ENCODE results near the gene P3H1. TPM values are rescaled to one million over a fixed set of nuclear protein-coding genes. Genes with fewer than 3 reads are reported as not detected.

P3H1 gene
- total RNA-seq, 1 experiment from 2014 or later: 32.9 TPM

DNA sequence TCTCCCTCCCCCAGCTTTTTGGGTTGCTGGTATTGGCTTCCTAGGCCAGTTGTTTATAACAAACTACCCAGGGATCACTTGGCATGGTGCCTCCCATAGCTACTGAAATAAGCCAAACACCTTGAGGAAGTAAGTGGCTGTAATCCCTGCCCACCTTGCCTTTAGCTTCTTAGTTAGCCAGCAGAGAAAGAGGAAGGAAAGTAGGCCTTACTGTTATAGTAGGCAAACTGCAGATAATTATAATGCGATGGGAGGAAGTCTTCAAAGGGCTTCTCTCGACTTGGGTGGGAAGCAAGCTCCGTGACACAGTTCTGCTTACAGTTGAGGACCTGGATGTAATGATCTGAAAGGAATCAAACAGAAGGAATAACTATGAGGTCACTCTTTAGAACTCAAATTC is 8.2 kb downstream of the P3H1 start:
- no peaks in the 10 kb centered on the region for H3K79me2 ChIP-seq (ENCODE audit: insufficient read depth, low read length)
- no peaks in the 10 kb centered on the region for H3K27me3 ChIP-seq (ENCODE audit: insufficient read depth, low read length)
- no peak for ATAC-seq
- intact Hi-C loops (cut with micrococcal nuclease): no loop called here
- no peak for TF ChIP-seq SIN3A (IDR thresholded peaks at IDR 0.05; ENCODE audit: low read depth)
- no peak for TF ChIP-seq SRF (IDR thresholded peaks at IDR 0.05; ENCODE audit: low read depth)
- TF ChIP-seq, protein P1, sequence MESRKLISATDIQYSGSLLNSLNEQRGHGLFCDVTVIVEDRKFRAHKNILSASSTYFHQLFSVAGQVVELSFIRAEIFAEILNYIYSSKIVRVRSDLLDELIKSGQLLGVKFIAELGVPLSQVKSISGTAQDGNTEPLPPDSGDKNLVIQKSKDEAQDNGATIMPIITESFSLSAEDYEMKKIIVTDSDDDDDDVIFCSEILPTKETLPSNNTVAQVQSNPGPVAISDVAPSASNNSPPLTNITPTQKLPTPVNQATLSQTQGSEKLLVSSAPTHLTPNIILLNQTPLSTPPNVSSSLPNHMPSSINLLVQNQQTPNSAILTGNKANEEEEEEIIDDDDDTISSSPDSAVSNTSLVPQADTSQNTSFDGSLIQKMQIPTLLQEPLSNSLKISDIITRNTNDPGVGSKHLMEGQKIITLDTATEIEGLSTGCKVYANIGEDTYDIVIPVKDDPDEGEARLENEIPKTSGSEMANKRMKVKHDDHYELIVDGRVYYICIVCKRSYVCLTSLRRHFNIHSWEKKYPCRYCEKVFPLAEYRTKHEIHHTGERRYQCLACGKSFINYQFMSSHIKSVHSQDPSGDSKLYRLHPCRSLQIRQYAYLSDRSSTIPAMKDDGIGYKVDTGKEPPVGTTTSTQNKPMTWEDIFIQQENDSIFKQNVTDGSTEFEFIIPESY (IDR thresholded peaks at IDR 0.05; ENCODE audit: extremely low read depth, insufficient replicate concordance, low read length): no peak
- no peak for TF ChIP-seq ZNF274 (IDR thresholded peaks at IDR 0.05; ENCODE audit: low read depth, low read length)
- no peak for TF ChIP-seq EZH2phosphoT487 (IDR thresholded peaks at IDR 0.05; ENCODE audit: borderline replicate concordance)
- no peak for TF ChIP-seq POLR2AphosphoS5 (IDR thresholded peaks at IDR 0.05; ENCODE audit: low read depth, low read length)
- TF ChIP-seq POLR2A (IDR thresholded peaks at IDR 0.05; ENCODE audit: borderline replicate concordance, extremely low read depth, insufficient read depth, insufficient read length): no peak
- no peak for TF ChIP-seq JUND (IDR thresholded peaks at IDR 0.05)
- TF ChIP-seq CBX3 (IDR thresholded peaks at IDR 0.05; ENCODE audit: low read depth): no peak
- TF ChIP-seq, protein P2, sequence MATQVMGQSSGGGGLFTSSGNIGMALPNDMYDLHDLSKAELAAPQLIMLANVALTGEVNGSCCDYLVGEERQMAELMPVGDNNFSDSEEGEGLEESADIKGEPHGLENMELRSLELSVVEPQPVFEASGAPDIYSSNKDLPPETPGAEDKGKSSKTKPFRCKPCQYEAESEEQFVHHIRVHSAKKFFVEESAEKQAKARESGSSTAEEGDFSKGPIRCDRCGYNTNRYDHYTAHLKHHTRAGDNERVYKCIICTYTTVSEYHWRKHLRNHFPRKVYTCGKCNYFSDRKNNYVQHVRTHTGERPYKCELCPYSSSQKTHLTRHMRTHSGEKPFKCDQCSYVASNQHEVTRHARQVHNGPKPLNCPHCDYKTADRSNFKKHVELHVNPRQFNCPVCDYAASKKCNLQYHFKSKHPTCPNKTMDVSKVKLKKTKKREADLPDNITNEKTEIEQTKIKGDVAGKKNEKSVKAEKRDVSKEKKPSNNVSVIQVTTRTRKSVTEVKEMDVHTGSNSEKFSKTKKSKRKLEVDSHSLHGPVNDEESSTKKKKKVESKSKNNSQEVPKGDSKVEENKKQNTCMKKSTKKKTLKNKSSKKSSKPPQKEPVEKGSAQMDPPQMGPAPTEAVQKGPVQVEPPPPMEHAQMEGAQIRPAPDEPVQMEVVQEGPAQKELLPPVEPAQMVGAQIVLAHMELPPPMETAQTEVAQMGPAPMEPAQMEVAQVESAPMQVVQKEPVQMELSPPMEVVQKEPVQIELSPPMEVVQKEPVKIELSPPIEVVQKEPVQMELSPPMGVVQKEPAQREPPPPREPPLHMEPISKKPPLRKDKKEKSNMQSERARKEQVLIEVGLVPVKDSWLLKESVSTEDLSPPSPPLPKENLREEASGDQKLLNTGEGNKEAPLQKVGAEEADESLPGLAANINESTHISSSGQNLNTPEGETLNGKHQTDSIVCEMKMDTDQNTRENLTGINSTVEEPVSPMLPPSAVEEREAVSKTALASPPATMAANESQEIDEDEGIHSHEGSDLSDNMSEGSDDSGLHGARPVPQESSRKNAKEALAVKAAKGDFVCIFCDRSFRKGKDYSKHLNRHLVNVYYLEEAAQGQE (IDR thresholded peaks at IDR 0.05; ENCODE audit: low read depth): no peak
- TF ChIP-seq, protein P3, sequence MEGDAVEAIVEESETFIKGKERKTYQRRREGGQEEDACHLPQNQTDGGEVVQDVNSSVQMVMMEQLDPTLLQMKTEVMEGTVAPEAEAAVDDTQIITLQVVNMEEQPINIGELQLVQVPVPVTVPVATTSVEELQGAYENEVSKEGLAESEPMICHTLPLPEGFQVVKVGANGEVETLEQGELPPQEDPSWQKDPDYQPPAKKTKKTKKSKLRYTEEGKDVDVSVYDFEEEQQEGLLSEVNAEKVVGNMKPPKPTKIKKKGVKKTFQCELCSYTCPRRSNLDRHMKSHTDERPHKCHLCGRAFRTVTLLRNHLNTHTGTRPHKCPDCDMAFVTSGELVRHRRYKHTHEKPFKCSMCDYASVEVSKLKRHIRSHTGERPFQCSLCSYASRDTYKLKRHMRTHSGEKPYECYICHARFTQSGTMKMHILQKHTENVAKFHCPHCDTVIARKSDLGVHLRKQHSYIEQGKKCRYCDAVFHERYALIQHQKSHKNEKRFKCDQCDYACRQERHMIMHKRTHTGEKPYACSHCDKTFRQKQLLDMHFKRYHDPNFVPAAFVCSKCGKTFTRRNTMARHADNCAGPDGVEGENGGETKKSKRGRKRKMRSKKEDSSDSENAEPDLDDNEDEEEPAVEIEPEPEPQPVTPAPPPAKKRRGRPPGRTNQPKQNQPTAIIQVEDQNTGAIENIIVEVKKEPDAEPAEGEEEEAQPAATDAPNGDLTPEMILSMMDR (IDR thresholded peaks at IDR 0.05 in 2 of 3, conservative IDR thresholded peaks at IDR 0.05 in 1 of 3; ENCODE audit: borderline replicate concordance in 1 of 3, insufficient read depth in 1 of 3, low read depth in 2 of 3, low read length in 2 of 3): no peak
- TF ChIP-seq, protein P4, sequence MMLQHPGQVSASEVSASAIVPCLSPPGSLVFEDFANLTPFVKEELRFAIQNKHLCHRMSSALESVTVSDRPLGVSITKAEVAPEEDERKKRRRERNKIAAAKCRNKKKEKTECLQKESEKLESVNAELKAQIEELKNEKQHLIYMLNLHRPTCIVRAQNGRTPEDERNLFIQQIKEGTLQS (IDR thresholded peaks at IDR 0.05): no peak
- TF ChIP-seq ELF1 (IDR thresholded peaks at IDR 0.05; ENCODE audit: borderline replicate concordance, low read depth): no peak
- TF ChIP-seq SP1 (IDR thresholded peaks at IDR 0.05; ENCODE audit: low read depth): no peak
- no peak for TF ChIP-seq ZFX (IDR thresholded peaks at IDR 0.05)
- no peak for TF ChIP-seq TCF7L2 (IDR thresholded peaks at IDR 0.05; ENCODE audit: borderline replicate concordance, extremely low read depth, insufficient read depth, insufficient read length)
- H3K36me3 ChIP-seq (ENCODE audit: control insufficient read depth in 1 of 2, insufficient read depth in 2 of 2, low read length in 2 of 2): peaks cover 8 to 28% of the 10 kb centered on the region in 2 experiments; a peak in 3 of 4 replicates
- BruUV-seq (replicated peaks): no TSS peak
- H3K4me1 ChIP-seq (ENCODE audit: control insufficient read depth in 1 of 2, insufficient read depth in 2 of 2, low read length in 2 of 2): 0 out of 4 replicates have a peak, but pooled peaks cover 0 to 5% of the 10 kb centered on the region in 2 experiments
- ChIA-PET RAD21 (ENCODE audit: low non-redundant PET in 1 of 2, low total read pairs in 2 of 2, uncharacterized antibody in 2 of 2, unreplicated experiment in 2 of 2) (no interaction called here), POLR2A (interaction anchor here (1.2 kb wide), 1 partner anchor 77 kb away, joined by 3 read pairs; the partner anchor contains the start of gene YBX1), CTCF (interaction anchor here (1.1 to 4.0 kb wide), 4 partner anchors 8 to 414 kb away, joined by 3 to 23 read pairs (median 8); partner anchors contain the start of genes C1orf50 and P3H1)
- H3K9ac ChIP-seq (ENCODE audit: low read length): no peak overlapping the region
- H3K4me2 ChIP-seq (ENCODE audit: low read length): no peak overlapping the region
- no peaks in the 10 kb centered on the region for H3K9me2 ChIP-seq (ENCODE audit: insufficient read depth)
- H2AFZ ChIP-seq (ENCODE audit: low read depth, low read length, poor library complexity, severe bottlenecking): no peak overlapping the region
- no peak for DNase-seq (ENCODE audit: low read depth, low spot score)
- H4K20me1 ChIP-seq (ENCODE audit: insufficient read depth): no peaks in the 10 kb centered on the region
- H3K4me3 ChIP-seq (replicated peaks in 1 of 2; ENCODE audit: low read depth in 1 of 2, low read length in 2 of 2): no peak overlapping the region
- no peaks in the 10 kb centered on the region for H3K9me3 ChIP-seq (ENCODE audit: control insufficient read depth in 1 of 2, insufficient read depth in 1 of 2, low read depth in 1 of 2, low read length in 2 of 2)
- no peak overlapping the region for H3K27ac ChIP-seq (ENCODE audit: low read depth, low read length)

All from HCT116 (cell line).